LNCAP (cell line): Measurements from ENCODE around the gene DCAF8.

Experiments
- CTCF ChIP-seq: fragments of 450-650 bp; IDR thresholded peaks from 2 replicates; pipeline ENCODE4 v1.5.1; 2017; ENCODE audit warnings: mild to moderate bottlenecking

The DCAF8 gene

GRCh38 chr1:160257411-160258015 lies 4.8 kb downstream of the DCAF8 start:
- no peak for TF ChIP-seq CTCF

- TF ChIP-seq CTCF, result no peak
Observed at GRCh38 chr1:160256396-160257046, 5.8 kb downstream of the DCAF8 start.

- no peak for TF ChIP-seq CTCF
Observed at GRCh38 chr1:160255781-160256300, 6.5 kb downstream of the DCAF8 start.

- TF ChIP-seq CTCF, result peak; percentile 86
Observed at GRCh38 chr1:160251687-160252526, 10.4 kb downstream of the DCAF8 start.

GRCh38 chr1:160251011-160251410 lies 11.3 kb downstream of the DCAF8 start:
- no peak for TF ChIP-seq CTCF

GRCh38 chr1:160247053-160247452 lies 15.3 kb downstream of the DCAF8 start:
- TF ChIP-seq CTCF, result no peak

GRCh38 chr1:160245434-160245833 lies 16.9 kb downstream of the DCAF8 start:
- TF ChIP-seq CTCF, result no peak
